ENCODE data around the gene KCNK16.

The KCNK16 gene

DNA sequence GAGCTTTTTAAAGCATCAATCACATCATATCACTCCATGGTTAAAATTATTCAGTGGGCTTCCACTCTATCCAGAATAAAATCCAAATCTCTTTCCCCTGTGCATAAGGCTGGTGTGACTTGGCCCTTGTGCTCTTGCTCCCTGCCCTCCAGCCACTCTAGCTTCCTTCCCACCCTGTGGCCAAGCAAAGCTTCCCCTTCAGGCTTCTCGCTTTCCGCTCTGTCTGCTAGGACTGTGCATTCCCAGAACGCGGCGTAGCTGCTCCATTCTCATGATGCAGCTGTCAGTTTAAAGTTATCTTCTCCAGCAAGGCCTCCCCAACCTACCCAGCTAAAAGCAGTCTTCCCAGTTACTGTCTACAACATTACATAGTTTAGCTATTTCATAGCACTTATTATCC, 19.4 kb upstream of the KCNK16 start:
- DNase-seq (ENCODE audit: low spot score) = no peak

GRCh38 chr6:39341352-39341751, 18.9 kb upstream of the KCNK16 start:
- no peak for DNase-seq (ENCODE audit: low spot score)

- DNase-seq (ENCODE audit: low spot score) = no peak
Observed at GRCh38 chr6:39339868-39340550, 17.5 kb upstream of the KCNK16 start.

GRCh38 chr6:39339096-39339867, 16.8 kb upstream of the KCNK16 start:
- DNase-seq (ENCODE audit: low spot score) = no peak

GRCh38 chr6:39338397-39338796, 15.9 kb upstream of the KCNK16 start:
- no peak for DNase-seq (ENCODE audit: low spot score)

GRCh38 chr6:39335780-39336545, 13.5 kb upstream of the KCNK16 start:
- DNase-seq (ENCODE audit: low spot score) = no peak

- DNase-seq (ENCODE audit: low spot score) = no peak
Observed at GRCh38 chr6:39333644-39334438, 11.3 kb upstream of the KCNK16 start.

DNA sequence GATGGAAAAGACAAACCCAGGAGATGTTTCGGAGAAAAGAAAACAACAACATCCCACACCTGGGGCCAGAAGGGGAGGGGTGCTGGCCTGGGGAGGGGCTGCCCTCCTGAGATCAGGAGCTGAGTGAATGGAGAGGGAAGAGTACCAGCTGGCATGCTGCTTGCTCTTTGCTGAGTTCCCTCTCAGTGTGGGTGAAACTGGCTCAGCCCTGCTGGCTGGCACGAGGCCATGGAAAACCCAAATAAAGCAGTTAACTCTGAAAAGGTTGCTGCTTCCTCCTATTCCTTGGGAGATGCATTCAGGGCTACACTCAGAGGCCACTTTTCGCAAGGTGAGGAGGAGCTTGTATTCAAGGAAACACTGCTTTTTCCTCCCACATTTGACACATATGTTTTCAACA, 8.0 kb upstream of the KCNK16 start:
- DNase-seq (ENCODE audit: low spot score) = no peak

GRCh38 chr6:39330057-39330456, 7.6 kb upstream of the KCNK16 start:
- DNase-seq (ENCODE audit: low spot score) = no peak

- no peak for DNase-seq (ENCODE audit: low spot score)
Observed at GRCh38 chr6:39328066-39328465, 5.6 kb upstream of the KCNK16 start.

DNA sequence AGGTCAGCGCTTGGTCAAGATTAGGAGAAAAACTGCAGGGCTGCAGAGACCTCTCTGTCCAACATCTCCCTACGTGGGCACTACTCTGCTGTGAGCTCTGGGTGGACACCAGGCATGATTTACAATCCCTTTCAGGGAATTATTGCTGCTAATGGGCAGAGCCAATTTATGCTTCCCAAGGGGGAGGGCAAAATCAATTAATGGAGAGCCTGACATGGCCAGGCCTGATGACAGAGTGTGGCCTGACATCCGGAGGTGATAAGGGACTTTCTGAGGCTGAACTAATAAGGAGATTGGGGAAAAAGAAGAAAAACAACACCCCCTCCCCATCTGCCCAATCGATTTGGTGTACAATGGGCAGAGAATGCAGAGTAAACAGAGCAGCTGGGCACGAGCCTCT, 5.0 kb upstream of the KCNK16 start:
- no peak for DNase-seq (ENCODE audit: low spot score)

- DNase-seq (ENCODE audit: low spot score) = no peak
Observed at GRCh38 chr6:39321761-39322160, 741 bp downstream of the KCNK16 start.

DNA sequence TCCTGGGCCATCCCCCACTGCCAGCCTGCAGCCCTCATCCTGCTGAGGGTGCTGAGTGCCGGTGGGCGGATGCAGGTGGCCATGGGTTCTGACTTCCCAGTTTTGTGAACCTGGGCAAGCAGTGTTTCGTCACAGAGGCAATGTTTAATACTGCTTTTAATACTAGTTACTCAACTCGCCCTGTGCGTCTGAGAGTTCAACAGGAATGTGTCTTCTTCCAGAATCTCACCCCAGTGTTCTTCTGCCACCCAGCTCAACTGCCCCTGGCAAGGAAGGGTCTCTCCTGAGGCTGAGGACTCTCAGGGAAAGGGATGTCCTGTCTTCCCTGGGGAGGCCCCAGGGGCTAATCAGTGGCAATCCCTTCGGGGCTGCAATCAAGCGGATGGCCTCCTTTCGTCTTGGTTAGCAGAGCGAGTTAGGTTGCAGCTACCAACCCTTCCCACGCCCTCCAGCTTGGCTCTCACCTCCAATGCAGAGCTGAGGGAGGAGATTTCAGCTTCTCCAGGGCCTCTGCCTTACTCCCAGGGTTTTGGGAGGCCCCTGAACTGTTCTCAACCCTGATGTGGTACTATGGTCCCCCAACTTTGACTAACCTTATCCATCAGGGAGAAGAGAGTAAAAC, 2.0 kb downstream of the KCNK16 start:
- no peak for DNase-seq (ENCODE audit: low spot score)

DNA sequence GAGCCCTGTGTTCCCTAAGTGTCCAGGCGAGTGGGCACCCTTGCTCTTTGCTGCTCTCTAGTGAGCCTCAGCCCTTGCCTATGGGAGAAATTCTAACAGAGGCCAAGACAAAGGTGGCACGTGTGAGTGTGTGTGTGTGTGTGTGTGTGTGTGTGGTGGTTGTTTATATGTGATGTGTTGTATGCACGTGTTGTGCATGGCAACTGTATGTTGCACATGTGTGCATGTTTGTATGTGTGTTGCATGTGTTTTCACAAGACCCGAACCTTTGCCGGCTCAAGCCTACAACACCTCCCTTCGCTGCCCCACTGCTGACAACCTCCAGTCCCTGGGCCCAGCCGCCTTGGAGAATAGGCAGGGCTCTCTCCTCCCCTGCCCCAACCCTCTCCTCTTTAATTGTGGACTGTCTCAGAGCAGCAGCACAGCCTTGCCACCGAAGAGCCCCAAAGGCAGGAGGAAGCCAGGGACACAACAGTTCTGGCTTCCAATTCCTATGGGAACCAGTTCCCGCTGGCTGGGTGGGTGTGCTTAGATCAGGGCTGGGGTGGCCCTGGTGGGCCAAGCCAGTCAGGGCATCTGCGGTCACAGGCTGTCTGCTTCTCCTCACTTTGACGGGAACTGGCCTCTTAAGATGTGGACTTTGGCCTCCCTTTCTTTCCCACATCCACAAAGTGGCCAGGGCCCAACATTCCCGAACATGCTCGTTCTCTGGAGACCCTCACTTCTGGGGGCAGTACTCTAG, 2.7 kb downstream of the KCNK16 start:
- DNase-seq (ENCODE audit: low spot score) = no peak

DNA sequence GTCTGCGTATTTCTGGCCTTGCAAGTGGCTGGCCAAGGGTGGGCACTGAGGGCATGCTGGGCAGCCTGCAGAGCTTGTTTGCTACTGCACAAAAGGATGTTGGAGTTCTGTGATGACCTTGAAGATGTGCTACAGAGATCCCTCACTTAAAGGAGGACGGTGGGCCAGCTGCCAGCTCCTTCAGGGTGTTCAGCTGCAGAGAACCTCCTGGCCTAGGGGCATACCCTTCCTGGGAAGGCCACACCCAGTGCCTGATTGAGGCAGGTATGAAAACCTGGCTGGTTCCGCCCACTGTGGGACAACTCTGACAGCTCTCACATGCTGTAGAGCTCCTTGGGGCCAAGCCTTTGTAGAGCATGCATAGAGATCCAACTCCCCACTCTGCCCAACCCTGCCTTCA, 5.2 kb downstream of the KCNK16 start:
- no peak for DNase-seq (ENCODE audit: low spot score)

- no peak for DNase-seq (ENCODE audit: low spot score)
Observed at GRCh38 chr6:39314273-39314795, 8.2 kb downstream of the KCNK16 start, which contains the start of gene KCNK17. KCNK17 (minus strand) TSS chr6:39314419; CDS start chr6:39314320, 99 bp downstream.

DNA sequence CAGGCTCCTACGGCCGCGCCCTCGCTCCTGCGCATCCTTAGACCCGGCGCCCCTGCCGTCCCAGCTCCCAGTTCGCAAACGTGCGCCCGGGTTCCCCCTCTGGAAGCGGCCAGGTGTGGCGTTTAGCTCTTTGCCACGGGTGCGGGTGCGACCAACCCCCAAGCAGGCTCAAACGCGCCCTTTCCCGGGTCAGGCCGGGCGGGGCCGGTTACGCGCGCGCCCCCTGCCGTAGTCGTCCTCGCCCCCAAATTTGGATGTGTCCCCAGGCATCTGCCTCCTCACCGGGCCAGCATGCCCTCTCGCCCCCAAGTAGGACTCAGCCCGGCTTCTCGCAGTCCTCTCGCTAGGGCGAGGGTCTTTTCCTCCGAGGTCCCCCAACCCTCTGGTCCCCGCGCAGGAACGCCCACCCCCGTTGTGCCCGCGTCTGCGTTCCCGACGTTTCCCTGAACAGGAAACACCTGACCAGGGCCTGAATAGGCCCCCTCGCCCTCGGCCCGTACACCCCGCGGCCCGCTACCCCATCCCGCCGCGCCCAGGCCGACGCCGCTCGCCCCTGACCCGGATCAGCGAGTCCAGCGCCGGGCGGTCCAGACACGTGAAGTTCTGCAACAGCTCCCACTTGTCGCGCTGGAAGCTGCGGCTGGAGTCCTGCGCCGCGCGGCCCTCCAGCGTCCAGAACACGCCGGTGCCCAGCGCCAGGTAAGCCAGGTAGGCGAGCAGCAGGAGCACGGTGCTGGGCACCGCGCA, 8.8 kb downstream of the KCNK16 start:
- no peak for DNase-seq (ENCODE audit: low spot score)

DNA sequence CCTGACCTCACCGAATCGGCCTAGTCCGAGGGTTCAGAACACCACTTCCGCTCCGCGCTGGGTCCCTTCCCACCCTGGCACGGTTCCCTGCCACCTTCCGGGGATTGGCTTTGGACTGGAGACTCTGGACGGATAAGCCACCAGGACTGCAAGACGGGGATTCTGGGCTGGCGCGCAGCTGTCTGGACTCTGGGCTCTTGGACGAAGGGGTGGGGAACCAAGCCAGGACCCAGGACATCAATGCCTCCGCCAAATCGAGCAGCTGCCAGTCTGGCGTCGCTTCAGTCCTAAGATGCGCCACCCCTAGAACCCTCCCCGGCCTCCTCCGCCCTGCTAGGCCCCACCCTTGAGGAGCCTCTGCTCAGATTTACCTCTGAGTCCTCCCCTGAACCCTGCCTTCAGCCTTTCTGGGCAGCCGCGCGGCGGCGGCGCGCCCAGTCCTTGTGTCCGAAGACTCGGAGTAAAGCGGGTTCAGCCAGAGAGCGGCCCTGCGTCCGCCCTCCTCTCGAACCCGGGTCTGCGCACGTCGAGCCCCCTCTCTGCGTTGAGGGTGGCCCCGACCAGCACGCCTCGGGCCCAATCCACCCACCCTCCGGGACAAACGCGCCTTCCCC, 9.5 kb downstream of the KCNK16 start:
- DNase-seq (ENCODE audit: low spot score) = no peak

GRCh38 chr6:39310542-39310941, 12.0 kb downstream of the KCNK16 start:
- DNase-seq (ENCODE audit: low spot score) = no peak

Data from CD4-positive, alpha-beta T cell treated with Interleukin-6 at 100 ng/mL for 8 hours (primary cell).